Smooth muscle cell (in vitro differentiated cells): ENCODE measurements around the gene ZNF561. TPM values are rescaled to one million over a fixed set of nuclear protein-coding genes. Genes with fewer than 3 reads are reported as not detected.

Source experiments
- DNase-seq: peaks from one replicate; lab custom pipeline; 2025; ENCODE audit not compliant: unreplicated experiment; lab: John Stamatoyannopoulos, UW
- H2AFZ ChIP-seq: fragments of 200-600 bp; sonication (generic); 2 replicates; pipeline ENCODE4 v1.6.0; 2016; ENCODE audit warnings: antibody characterized with exemption, low read depth, mild to moderate bottlenecking
- H3F3A ChIP-seq: fragments of 200-600 bp; sonication (generic); 2 replicates; pipeline ENCODE4 v1.6.0; 2017; ENCODE audit warnings: antibody characterized with exemption, low read depth
- H3K27ac ChIP-seq: fragments of 200-600 bp; sonication (generic); 2 replicates; pipeline ENCODE4 v1.5.1; 2016; ENCODE audit warnings: low read depth, mild to moderate bottlenecking
- H3K27me3 ChIP-seq: fragments of 200-600 bp; sonication (generic); 2 replicates; pipeline ENCODE4 v1.6.1; 2016; ENCODE audit warnings: low read depth, mild to moderate bottlenecking
- H3K36me3 ChIP-seq: fragments of 200-600 bp; sonication (generic); 2 replicates; pipeline ENCODE4 v1.5.1; 2016; ENCODE audit warnings: low read depth
- H3K4me1 ChIP-seq: fragments of 200-600 bp; sonication (generic); 2 replicates; pipeline ENCODE4 v1.5.1; 2016; ENCODE audit warnings: low read depth
- H3K4me2 ChIP-seq: fragments of 200-600 bp; sonication (generic); 2 replicates; pipeline ENCODE4 v1.6.0; 2016; ENCODE audit warnings: mild to moderate bottlenecking
- H3K4me3 ChIP-seq: fragments of 200-600 bp; sonication (generic); 2 replicates; pipeline ENCODE4 v1.5.1; 2016; ENCODE audit warnings: mild to moderate bottlenecking
- H3K79me2 ChIP-seq: fragments of 200-600 bp; sonication (generic); 2 replicates; pipeline ENCODE4 v1.6.0; 2016; ENCODE audit warnings: low read depth, mild to moderate bottlenecking
- H3K9ac ChIP-seq: fragments of 200-600 bp; sonication (generic); 2 replicates; pipeline ENCODE4 v1.6.0; 2016; ENCODE audit warnings: low read depth
- H3K9me3 ChIP-seq: fragments of 200-600 bp; sonication (generic); replicated peaks from 2 replicates; pipeline ENCODE4 v1.5.1; 2016; ENCODE audit warnings: low read depth
- H4K20me1 ChIP-seq: fragments of 200-600 bp; sonication (generic); 2 replicates; pipeline ENCODE4 v1.6.0; 2016; ENCODE audit warnings: low read depth
- WGBS: methylation state at CpG from one replicate; pipeline ENCODE4 v1.1.7; 2016; ENCODE audit warnings: low lambda C conversion rate; 5-methylcytosine and 5-hydroxymethylcytosine counted together
- polyA plus RNA-seq: library from polyadenylated mRNA; unstranded; fragments of >200 nt; fragmentation: Nextera tagmentation; extraction: Ambion mirVana; gene quantifications from 2 replicates; pipeline ENCODE4 v1.2.1, GENCODE V29; 2016
- total RNA-seq: library from RNA; depleted of rRNA; stranded (reverse); fragments of >200 nt; gene quantifications from 2 replicates; pipeline ENCODE4 v1.2.3, GENCODE V29; 2014
- TF ChIP-seq, protein P1 (sequence below): fragments of 200-600 bp; sonication (generic); IDR thresholded peaks from 2 replicates; pipeline ENCODE4 v1.5.1; 2017; ENCODE audit warnings: borderline replicate concordance, mild to moderate bottlenecking, antibody characterized with exemption; ENCODE audit not compliant: insufficient read depth, poor library complexity, severe bottlenecking

The ZNF561 gene
- total and polyA plus RNA-seq, 2 experiments from 2014 or later = 27.1 to 64.2 TPM

- no peaks in the 10 kb centered on the region for H3K79me2 ChIP-seq
- H3K4me2 ChIP-seq = no peak overlapping the region
- no peaks in the 10 kb centered on the region for H3K4me1 ChIP-seq
- TF ChIP-seq, protein P1, sequence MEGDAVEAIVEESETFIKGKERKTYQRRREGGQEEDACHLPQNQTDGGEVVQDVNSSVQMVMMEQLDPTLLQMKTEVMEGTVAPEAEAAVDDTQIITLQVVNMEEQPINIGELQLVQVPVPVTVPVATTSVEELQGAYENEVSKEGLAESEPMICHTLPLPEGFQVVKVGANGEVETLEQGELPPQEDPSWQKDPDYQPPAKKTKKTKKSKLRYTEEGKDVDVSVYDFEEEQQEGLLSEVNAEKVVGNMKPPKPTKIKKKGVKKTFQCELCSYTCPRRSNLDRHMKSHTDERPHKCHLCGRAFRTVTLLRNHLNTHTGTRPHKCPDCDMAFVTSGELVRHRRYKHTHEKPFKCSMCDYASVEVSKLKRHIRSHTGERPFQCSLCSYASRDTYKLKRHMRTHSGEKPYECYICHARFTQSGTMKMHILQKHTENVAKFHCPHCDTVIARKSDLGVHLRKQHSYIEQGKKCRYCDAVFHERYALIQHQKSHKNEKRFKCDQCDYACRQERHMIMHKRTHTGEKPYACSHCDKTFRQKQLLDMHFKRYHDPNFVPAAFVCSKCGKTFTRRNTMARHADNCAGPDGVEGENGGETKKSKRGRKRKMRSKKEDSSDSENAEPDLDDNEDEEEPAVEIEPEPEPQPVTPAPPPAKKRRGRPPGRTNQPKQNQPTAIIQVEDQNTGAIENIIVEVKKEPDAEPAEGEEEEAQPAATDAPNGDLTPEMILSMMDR = no peak
- H2AFZ ChIP-seq = no peak overlapping the region
- peaks cover 5% of the 10 kb centered on the region for H3K36me3 ChIP-seq
- H3K9me3 ChIP-seq = no peaks in the 10 kb centered on the region
- H3K4me3 ChIP-seq = no peak overlapping the region
- H3K27me3 ChIP-seq = no peaks in the 10 kb centered on the region
- no peak overlapping the region for H3K27ac ChIP-seq
- DNase-seq = no peak
- H3K9ac ChIP-seq = no peak overlapping the region
- H3F3A ChIP-seq = no peaks in the 10 kb centered on the region
- WGBS = 93% methylated on average over 4 of the region's 4 CpGs
- H4K20me1 ChIP-seq = no peaks in the 10 kb centered on the region
Measured at GRCh38 chr19:9644472-9644871, 23.4 kb upstream of the ZNF561 start.

- Histone ChIP-seq H4K20me1 (no peaks in the 10 kb centered on the region), H3K9ac (no peak overlapping the region), H3K79me2 (no peaks in the 10 kb centered on the region), H3K4me1 (no peaks in the 10 kb centered on the region), H3K4me3 (no peak overlapping the region), H3F3A (no peaks in the 10 kb centered on the region), H3K4me2 (no peak overlapping the region), H3K27ac (no peak overlapping the region), H3K36me3 (peaks cover 5% of the 10 kb centered on the region), H3K27me3 (no peaks in the 10 kb centered on the region), H3K9me3 (no peaks in the 10 kb centered on the region), H2AFZ (no peak overlapping the region)
- TF ChIP-seq, protein P1 = no peak
- DNase-seq = no peak
- WGBS = 95% methylated on average over 6 of the region's 6 CpGs
Measured at GRCh38 chr19:9641810-9642209, 20.8 kb upstream of the ZNF561 start.

DNA sequence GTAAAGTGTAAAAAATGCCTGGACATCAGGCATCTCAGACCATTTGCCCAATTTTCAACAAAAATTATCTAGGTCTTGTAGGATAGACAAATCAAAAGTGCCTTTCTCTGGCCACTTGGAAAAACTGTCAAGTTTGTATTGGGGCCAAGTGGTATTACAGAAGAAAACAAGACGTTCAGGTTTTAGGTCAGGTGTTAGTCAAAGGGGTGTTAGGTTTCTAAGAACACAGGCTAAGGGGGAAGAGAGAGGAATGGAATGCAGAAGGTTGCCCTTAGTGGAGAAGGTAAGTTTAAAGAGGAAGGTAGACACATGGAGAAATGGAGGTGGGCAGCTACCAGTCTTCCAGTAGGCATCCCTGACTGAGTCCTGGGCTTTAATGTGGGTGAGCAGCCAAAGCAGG is 19.9 kb upstream of the ZNF561 start:
- TF ChIP-seq, protein P1 = no peak
- Histone ChIP-seq H3K4me2 (no peak overlapping the region), H4K20me1 (no peaks in the 10 kb centered on the region), H3K9me3 (no peaks in the 10 kb centered on the region), H3K79me2 (no peaks in the 10 kb centered on the region), H3K27me3 (no peaks in the 10 kb centered on the region), H3F3A (no peaks in the 10 kb centered on the region), H3K4me1 (no peaks in the 10 kb centered on the region), H3K4me3 (no peak overlapping the region), H3K36me3 (peaks cover 5% of the 10 kb centered on the region), H2AFZ (no peak overlapping the region), H3K27ac (no peak overlapping the region), H3K9ac (no peak overlapping the region)
- no peak for DNase-seq
- 91% methylated on average over 1 of the region's 1 CpG for WGBS

DNA sequence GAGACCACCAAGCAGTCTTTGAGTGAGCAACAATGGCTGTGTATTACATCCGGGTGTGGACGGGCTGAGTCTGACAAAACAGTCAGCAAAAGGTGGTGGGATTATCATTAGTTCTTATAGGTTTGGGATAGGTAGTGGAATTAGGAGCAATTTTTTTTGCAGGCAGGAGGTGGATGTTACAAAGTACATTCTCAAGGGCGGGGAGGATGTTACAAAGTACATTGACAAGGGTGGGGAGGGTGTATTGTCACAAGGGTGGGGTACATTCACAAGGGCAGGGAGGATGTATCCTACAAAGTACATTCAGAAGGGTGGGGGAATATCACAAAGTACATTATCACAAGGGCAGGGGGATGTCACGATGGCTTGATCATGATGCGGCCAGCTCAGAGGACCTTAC is 15.0 kb upstream of the ZNF561 start:
- 98% methylated on average over 5 of the region's 5 CpGs for WGBS
- H3K4me2 ChIP-seq = no peak overlapping the region
- no peak overlapping the region for H3K4me3 ChIP-seq
- peaks cover 17% of the 10 kb centered on the region for H3K36me3 ChIP-seq
- H3K4me1 ChIP-seq = no peaks in the 10 kb centered on the region
- H3K27me3 ChIP-seq = no peaks in the 10 kb centered on the region
- no peaks in the 10 kb centered on the region for H4K20me1 ChIP-seq
- no peak overlapping the region for H3K9ac ChIP-seq
- TF ChIP-seq, protein P1 = no peak
- no peaks in the 10 kb centered on the region for H3F3A ChIP-seq
- no peak overlapping the region for H3K27ac ChIP-seq
- no peak overlapping the region for H2AFZ ChIP-seq
- DNase-seq = no peak
- H3K9me3 ChIP-seq = no peaks in the 10 kb centered on the region
- H3K79me2 ChIP-seq = no peaks in the 10 kb centered on the region
